Stimulated activated CD8-positive, alpha-beta memory T cell treated with anti-CD3 and anti-CD28 coated beads, Interleukin-12 subunit alpha, Interleukin-12 subunit beta, amount 100 ng/mL, for 24 hours (primary cell): ENCODE results near the gene LSAMP.

Source experiments
- DNase-seq: peaks from one replicate; pipeline ENCODE4 v3.0.0-alpha.2; 2020; ENCODE audit errors: extremely low read depth

LSAMP gene

DNA sequence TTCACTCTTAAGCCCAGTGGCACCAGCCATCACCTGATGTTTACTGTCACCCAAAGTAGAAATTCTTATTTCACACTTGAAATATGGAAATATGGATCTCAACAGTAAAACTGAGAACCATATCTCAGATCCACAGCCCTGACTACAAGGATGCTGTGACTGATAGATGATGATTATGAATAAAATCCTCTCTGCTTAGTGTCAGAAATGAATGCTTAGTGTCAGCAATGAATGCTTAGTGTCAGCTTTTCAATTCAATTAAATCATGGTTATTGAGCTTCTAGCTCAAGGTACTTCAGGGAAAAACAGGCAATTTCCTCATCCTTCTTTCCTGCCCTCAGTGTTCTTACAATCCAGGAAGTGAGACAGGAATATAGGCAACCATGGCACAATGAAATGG is 392.3 kb downstream of the LSAMP start:
- no peak for DNase-seq

DNA sequence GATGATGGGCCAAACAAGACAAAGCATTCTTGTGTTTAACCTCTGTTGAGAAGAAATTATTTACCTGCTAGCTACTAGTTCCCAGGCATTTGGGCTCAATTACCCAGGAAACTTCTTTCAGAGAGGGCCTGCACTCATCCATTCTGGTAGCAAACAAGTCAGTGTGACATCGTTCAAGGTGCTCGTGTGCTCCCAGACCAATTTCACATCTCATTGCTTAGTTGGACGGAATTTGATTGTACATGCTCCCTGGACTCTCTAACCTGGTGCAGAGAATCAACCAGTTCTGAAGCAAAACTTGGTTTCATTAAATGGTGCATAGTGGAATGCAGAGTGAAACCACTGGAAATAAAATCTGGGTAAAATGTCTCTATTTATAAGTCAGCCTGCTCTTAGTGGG is 392.7 kb downstream of the LSAMP start:
- no peak for DNase-seq

DNA sequence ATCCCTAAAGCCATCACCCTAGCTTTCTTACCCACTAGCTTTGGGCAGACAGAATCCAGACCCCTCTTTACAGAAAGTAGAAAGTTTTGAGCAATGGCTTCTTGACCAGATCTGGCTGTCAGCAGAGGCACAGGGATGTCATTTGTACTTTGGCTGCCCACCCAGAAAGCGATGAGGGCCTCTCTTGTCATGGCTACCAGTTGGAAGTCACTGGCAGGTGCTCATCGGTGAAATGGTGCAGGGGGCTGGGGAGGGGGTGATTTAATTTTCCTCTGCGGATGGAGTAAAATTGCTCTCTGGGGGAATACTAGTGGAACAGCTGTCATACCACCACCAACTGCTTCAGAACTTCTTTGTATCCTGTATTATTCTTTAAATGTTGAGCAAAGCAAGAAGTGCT is 393.7 kb downstream of the LSAMP start:
- no peak for DNase-seq

DNA sequence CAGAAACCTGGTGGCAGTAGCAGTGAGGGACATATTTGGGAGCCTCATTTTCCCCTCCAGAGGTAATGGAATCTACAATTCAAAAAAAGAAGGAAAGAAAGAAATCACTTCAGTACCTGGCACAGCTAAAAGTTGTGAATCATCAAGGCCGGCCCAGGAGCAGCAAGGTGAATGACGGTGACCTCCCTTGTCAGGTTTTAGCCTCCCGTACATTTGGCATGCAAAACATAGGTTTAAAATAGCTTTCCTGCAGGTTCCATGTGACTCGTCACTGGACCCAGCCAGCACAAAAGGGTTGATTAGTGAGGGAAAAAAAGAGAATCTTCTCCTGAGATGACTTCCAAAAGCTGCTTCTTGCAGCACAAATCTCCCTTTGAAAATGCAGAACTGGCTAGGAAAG is 394.2 kb downstream of the LSAMP start:
- DNase-seq, result no peak

DNA sequence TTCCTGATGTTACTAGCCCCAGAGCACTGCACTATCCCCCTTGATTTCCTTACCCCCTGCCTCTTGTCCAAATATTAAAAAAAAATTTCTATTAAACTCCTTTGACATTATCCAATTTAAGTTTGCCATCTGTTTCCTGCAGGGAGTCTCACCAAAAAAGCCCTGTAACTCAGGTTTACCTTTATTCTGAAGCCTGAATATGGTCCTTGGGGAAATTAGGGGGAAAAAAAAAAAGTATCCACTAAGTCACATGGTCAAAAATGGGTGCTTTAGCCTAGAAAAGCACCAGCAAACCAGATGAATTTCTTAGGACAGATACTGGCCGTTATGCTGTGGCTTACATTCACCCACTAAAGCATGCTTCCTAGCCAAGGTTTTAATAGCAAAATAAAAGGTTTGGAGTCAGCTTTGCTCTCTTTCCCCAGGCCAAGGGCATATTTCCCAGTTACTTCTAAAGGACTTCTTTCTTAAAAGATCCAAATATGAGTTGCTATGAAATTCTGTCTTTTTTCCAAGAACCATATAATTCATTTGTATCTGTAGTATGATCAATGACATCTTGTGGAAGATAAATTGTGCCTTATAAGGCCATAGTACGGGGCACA is 394.9 kb downstream of the LSAMP start:
- DNase-seq, result no peak

DNA sequence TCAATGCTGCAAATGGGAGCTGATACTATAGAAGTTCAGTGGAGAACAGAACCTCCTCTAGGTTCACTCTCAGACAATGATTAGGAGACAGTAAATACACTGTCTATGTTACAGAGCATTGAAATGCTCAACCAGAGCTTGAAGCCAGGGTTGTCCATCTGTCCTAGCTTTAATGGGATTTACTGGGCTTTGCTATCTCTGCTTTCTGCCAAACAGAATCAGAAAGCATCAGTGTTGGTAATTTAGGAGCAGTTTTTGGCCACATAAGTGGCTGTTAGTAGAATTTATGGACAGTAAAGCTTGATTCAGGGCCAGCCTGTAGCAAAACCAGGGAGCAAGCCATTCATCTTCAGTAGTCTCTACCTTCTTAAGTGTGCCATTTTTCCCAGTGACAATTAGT is 396.3 kb downstream of the LSAMP start:
- no peak for DNase-seq

DNA sequence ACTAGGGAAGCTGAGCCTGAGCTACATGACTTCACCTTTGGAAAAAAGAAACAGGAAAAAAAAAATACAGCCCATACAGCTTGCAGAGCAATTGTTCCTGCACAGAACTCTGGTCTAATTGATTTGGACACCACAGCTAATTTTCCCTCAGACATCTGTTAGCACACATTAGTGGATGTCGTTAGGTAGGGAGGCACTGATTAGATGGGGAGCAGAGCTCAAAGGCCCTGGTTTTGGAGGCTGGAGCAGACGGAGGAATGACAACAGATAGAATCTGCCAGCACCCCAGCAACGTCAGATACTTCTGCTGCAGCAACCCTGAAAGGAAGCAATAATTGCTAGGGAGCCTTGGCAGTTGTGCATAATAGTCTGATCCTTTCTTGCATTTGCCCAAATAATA is 398.9 kb downstream of the LSAMP start:
- DNase-seq, result no peak

DNA sequence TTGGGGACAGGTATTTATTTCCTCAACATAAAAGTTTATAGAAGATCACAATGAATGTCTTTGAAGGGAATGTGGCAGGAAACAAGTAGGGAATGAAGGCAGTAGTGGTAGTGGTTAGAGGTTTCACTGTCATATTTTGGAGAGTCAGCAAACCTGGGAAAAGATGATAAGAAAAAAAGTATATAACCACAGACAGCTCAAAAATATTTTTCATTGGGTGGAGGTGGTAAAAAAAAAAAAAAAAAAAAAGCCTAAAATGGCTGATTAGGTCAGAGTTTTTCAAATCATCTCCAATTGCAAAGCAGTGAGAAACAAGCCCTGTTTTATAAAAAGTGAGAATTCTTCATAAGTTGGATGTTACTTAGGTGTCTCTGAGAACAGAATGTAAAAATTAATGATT is 400.0 kb downstream of the LSAMP start:
- DNase-seq, result no peak

DNA sequence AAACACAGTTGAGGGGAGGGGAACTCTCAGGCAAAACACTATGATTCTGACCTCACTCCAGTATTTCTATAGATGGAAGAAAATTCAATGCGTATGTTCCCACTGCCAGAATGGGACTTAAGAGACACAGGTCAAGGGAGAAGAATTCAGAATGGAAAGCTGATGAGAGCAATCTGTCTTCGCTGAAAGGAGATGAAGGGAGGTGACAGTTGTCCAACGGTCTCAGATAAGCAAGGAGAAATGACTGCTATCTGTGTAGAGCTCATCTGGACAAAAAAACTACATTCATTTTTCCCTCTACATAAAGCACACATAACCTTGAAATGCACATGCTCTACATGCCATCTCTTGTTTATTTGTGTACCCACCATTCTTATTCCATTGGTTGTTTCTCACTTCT is 405.1 kb downstream of the LSAMP start:
- DNase-seq, result no peak

DNA sequence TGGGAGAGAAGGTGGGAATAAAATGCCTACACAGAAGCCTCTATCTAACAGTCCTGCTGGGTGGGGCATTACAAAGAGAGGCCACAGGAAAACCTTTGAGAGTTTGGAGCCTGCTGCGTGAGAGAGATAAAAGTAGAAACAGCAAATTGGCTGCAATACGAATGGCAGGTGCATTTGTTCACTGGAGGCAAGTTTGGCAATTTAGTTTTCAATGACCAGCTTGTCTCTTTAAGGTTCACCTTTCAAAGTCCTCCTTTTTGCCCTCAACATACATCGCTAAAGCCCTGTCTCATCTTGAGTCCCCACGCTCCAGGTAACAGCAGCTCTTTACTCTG is 405.7 kb downstream of the LSAMP start:
- DNase-seq, result no peak

DNA sequence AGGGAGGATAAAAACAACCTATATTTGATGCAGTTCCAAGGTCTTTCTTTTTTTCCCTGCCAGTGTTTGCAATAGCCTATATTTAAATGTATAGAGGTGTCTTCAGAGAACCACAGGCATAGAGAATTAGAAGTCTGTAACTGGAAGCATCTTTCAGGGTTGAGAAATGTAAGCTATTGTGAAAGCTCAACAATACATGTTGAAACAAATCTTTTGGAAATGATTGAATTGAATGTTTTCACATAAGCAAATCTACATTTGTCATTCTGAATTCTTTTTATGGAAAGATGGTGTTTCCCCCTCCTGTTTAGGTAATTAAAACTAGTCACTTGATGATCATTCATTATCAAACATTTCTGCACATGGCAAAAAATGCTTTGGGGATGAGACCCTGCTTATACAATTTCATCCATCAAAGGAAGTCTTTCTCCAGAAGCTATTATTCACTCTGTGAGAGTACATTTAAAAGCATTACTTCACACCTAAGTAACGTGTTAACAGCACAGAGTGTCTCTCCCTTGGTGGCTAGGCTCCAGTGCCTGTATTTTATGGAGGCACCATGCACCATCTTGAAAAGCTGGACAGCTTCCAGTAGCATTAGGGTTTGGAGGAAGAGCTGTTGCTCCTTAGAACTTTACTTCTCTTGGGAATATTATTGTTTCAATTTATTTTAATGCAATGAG is 406.2 kb downstream of the LSAMP start:
- DNase-seq, result no peak

DNA sequence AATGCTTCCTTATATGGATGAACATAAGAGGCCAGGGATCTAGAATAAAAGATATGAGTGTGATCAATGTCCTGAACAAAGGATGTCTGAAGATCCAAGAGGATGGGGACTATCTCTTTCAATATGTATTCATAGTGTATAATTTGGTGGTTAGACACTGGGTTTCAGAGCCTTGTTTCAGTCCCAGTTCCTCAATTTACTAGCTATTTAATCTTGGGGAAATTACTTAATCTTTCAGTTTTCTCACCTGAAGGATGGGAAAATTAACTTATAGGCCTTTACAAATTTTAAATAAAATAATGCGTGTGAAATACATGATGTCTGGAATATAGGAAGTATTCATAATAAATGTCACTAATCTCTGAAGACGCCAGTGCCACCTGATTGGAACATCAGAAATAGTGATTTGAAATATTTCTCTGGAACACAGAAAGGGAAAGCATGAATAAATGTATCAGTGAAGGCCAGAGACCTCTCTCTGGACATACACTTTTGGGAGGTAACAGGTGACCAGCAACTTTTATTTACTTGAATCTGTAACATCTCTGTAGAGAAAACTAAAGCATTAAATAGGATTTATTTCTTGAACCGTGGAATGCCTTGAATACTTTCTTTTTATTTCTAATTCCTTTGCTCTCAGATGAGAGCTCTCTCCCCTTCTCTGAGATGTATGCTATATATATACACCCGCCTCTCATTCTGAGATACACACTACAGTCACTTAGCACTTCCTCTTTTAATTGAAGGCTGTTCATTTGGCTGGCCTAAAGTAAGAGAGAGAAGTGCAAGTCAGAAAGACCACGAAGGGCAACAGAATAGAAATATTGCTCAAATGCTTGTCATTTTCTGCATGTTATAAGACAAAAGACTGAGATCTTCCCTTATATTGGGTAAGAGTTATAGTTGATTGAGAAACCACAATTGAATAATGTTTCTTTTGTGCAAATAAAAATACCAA is 407.1 kb downstream of the LSAMP start:
- no peak for DNase-seq

DNA sequence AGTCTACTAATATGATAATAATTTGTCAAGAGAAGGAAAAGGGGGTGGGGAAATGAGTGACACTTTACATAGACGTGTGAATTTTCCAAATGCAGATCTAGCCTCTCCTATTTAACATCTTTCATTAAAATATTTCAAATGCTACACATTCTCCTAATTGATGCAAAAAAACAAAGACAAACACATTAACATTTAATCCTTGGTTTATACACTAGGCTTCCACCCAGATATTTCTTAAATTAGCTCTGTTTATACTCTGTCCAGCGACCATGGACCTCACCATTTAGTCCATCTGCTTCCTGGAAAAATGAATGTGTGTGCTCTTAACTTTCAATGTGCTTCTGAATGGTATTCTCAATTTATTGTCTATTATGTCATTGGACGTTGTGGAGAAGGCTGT is 409.9 kb downstream of the LSAMP start:
- no peak for DNase-seq

DNA sequence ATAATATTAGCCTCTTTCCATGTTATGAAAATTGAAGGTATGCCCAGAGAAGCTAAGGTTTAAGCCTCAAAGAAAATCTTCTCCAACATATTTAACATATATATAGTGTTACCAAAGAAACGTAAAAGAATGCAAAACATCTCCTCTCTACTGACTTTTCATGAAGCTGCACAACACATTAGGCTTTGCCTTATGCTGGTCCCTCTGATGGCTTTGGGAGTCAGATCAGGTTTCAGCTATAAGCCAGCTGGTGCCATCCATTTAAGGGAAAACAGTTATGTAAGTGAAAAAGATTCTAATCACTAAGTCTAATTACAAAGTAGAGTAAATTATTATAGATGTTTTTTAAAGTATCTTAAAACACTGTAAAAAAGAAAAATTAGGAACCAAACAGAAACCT is 410.5 kb downstream of the LSAMP start:
- no peak for DNase-seq

DNA sequence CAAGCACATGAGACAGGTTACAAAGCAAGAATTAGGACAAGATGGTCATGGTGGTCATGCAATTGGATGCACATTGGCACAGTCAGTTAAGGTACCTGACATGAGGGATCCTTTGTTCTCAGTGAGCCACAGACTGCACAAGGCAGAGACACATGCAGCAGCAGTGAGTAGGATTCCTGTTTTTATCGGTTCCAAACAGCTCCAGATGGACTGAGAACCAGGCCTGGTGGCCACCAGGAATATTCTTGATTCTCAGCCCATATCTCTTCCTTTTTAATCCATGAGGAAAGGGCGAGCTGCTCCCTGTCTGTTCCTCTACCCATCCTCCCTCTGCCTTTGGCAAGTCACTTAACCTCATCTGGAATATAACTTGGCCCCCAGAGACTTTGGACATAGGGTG is 411.2 kb downstream of the LSAMP start:
- no peak for DNase-seq

DNA sequence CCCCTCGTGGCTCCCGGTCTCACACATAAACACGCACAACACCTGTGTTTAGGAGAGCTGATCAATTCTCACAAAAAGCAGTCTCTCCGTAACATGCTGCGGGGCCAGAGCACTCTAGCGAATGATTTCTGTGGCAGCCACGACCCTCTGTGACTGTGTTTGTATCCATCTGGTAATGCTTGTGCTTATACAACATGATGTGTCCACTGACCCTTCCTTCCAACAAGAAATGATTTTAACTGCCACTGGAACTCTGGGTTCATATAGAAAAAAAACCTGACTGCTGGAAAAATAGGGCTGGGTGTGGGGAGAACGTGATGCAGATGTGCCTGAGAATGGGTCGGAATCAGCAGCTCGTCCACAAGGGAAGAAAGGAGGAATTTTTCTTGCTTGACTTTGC is 411.8 kb downstream of the LSAMP start:
- DNase-seq, result no peak

DNA sequence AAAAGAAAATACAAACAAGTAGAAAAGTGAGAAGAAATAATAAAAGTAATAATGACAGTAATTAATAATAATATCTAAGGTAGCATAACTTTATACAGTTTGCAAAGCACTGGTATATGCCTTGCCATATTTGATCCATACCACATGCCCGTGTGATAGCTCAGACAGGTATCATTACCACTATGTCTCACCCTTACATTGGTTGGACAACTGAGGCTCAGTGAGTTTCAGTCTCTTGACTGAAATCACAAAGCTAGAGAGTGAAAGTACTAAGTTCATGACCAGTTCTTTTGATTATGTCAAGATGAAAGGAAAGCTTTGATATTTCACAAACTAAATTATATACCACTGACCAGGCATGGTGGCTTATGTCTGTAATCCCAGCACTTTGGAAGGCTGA is 413.1 kb downstream of the LSAMP start:
- DNase-seq, result no peak

DNA sequence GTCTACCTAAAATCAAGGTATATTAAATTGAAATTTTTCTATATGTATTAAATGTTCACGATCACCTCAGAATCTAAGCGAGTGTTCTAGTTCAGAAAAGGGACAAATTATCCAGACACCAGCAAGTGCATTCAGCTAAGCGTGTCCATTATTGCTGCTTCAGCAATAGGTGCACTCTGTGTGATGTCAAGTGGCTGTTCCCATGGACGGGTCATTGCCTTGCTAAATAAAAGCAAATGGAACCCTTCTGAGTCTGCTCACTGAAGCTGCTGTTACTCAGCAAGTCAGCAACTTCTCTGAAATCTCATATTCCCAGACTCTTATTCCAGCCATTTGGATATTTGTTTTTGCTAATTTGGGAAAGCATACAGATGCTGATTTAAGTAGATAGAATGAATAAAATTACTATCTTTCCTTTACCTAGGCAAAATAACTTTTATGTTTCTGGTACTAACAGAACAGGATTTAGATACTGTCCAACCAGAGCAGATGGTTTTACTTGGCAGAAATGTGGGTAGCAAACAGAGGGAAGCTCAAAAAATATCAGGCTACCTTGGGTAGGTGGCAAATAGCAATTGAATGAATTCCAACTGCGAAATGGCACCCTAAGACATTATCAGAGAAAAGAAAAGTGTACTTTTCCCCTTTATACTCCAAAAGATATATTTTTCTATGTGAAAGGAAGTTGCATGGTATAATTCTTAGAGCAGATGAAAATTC is 415.0 kb downstream of the LSAMP start:
- DNase-seq, result no peak

DNA sequence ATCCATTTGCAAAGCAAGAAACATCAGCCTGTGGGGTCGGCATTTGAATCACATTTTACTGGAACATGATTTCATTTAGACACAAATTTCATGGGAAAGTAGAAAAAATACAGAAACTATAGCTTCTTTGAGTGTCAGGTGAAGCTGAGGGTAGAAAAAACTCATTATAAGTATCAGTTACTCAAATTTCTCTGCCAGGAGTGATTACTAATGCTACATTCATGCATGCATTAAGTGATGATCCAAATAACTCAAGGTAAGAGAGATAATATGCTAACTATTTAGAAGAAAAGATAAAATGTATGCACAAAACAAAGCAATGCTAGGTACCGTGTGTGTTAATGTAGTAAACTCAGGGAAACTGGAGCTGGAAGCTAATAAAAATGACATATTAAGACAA is 416.0 kb downstream of the LSAMP start:
- no peak for DNase-seq

DNA sequence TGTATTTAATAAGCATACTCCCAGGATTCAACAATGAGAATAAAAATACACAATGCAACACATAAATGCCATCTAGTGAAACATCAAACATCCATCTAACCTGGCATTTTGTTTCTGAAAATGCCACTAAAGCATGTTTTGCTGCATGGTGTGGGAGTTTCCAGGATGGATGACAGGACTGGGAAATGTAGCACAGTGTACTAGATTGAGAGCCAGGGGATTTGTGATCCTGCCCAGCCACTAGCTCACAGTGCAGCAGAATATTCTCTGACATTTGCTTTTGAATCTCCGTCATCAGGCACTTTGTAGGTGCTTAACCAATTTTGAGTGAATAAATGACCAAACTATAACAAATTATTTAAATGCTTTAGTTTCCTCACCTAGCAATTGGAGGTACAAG is 417.1 kb downstream of the LSAMP start:
- no peak for DNase-seq

DNA sequence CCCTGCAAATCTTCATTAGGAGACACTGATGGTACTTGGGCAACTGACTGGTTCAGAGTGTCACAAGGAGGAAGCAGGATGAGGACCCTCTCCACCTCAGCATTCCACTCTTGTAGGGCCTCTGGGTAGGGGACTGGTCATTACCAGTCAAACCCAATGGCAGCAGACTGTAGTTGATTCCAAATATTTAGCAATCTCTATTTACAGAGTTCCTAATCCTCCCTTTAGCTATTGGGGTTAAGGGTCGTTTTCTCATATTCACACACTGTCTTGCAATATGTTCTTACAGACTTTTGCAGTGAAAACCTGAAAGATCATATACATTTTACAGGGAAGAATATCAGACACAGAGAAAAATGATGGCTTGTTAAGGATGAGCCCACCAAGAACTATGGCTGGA is 424.3 kb downstream of the LSAMP start:
- DNase-seq, result no peak

DNA sequence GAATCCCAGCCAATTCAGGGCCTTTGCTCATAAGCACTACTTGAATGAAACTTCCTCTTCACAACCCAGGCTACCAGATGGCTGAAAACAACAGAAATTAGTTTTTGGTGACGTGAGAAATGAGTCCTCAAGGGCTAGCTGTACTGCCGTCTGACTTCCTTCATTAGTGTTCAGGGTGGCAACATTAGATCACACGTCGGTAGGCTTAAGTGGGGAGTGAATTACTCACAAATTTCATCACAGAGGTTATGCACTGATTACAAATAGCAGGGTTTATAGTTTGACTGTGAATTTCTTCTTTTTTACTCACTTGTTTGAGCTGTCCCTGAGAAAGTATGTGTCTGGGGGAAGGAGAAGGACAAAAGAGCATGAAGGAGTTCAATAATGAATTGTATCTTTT is 424.8 kb downstream of the LSAMP start:
- DNase-seq, result no peak
